Kidney glomerular epithelial cell (primary cell): ENCODE measurements around the gene CFAP46.
"Not testable (repeated sequence)": the region's sequence is repeated elsewhere in the genome, so short reads cannot be mapped to it uniquely, and the experiment has no call there.

Experiments
- DNase-seq: peaks from one replicate; lab custom pipeline; 2025; lab: John Stamatoyannopoulos, UW

The CFAP46 gene

GRCh38 chr10:132806110-132806509, 136.3 kb downstream of the CFAP46 start:
- DNase-seq: no peak

DNA sequence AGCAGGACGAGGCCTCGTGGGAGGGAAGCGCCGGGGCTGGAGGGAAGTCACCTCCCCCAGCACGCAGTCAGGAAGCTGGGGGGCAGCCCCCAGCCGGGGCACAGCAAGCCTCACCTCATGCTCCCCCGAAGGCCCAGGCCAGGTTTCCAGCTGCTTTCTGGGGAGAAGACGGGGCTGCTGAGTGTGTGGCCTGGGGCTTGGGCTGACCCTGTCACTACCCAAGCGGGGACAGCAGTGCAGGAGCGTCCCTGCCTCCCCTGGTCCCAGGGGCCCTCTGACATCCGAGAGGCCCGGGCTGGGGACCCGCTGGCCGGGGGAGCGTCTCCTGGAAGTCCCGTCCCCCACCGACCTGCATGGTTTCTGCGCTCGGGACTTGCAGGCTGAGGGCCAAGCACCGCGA, 136.8 kb downstream of the CFAP46 start:
- DNase-seq: no peak

DNA sequence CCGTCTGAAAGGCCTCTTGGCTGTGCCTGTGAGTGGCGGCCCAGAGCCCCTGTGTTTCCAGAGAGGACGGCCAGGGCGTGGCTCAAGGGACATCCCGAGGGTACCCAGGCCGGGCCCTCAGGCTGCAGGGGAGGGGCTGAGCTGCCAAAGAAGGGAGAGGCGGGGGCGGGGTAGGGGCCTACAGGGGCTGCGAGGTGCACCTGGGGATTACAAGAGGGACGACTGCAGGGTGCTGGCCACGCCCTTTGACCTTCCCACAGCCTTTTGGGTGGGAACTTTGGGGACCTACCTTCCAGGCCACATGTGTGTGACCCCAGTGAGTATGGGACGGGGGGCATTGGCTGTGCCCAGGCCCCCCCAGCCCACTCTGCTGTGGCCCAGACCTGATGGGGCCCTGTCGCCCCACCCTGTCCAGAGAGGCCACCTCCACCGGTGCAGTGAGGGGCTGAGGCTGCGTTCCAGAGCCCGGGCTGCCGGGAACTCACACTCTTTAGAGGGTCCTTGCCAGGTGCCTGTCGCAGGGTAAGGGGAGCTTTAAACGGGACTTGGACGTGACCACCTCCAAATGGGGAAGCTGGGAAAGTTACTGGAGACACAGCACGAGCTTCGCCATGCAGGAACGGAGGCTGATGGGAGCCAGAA, 137.5 kb downstream of the CFAP46 start:
- DNase-seq: no peak

GRCh38 chr10:132804287-132804686, 138.1 kb downstream of the CFAP46 start:
- no peak for DNase-seq

DNA sequence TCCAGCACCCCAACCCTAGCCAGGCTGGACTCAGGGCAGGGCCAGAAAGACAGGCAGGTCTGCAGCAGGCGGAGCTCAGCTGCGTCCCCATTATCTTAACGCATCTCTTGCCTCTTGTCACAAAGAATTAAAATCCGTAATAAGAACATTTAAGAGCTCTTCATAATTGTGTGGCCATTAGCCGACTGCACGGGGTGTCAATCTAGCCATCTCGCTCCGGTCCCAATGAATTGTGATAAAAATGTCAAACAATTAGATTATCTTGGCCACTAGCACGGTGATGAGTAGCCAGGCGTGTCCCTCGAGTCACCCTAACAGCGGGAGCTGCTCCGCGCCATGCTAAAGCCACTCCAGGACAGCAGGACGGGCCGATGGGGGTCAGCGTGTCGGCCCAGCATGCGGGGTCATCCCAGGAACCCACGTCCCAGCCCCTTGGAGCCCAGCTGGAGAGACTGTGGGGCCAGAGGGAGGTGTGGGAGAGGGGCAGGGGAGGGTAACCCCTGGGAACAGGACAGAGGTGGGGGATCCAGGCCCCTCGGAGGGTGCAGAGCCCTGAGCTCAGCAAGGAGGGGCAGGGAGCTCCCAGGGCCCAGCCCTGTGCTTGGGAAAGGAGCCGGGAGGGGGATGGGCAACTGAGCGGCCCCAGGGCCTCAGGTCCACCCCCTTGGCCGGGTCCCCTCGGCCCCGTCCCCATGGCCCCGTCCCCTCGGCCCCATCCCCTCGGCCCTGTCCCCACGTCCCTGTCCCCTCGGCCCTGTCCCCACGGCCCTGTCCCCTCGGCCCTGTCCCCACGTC, 138.8 kb downstream of the CFAP46 start:
- no peak for DNase-seq

GRCh38 chr10:132802694-132803320, 139.6 kb downstream of the CFAP46 start:
- no peak for DNase-seq

DNA sequence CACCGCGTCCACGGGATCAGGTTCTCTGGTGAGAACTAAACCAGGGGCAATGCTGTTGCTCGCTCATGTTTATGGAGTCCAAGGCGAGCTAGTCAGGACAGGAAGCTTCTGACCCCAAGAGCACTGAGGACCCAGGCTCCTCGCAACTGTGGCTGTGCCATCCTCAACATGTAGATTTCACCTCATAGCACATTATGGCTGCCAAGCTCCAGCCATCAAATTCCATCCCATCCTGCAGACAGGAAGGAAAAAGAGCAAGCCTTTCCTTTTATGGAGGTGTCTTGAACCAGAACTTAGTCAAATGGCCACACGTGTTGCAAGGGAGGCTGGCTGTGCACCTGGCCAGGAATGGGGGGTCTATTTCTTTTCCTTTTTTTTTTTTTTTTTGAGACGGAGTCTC, 140.3 kb downstream of the CFAP46 start:
- DNase-seq: no peak

- DNase-seq: no peak
These were observed 142.5 kb downstream of the CFAP46 start for GRCh38 chr10:132799865-132800264.

GRCh38 chr10:132798876-132799275, 143.5 kb downstream of the CFAP46 start:
- no peak for DNase-seq

GRCh38 chr10:132798403-132798802, 144.0 kb downstream of the CFAP46 start:
- no peak for DNase-seq

DNA sequence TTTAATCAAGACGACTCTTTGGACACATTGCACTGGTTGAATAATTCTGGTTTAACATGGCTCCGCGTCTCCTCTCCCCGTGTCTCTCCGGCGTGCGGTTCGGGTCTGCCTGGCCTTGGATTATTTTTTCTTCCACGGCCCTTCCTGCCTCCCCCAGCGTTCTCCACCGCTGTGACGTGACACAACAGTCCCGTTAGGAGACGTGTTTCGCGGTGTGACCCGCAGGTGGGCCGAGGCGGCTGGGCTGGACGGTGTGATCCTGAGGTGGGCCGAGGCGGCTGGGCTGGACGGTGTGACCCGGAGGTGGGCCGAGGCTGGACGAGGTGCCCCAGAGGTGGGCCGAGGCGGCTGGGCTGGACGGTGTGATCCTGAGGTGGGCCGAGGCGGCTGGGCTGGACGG, 144.4 kb downstream of the CFAP46 start:
- not testable (repeated sequence) for DNase-seq

DNA sequence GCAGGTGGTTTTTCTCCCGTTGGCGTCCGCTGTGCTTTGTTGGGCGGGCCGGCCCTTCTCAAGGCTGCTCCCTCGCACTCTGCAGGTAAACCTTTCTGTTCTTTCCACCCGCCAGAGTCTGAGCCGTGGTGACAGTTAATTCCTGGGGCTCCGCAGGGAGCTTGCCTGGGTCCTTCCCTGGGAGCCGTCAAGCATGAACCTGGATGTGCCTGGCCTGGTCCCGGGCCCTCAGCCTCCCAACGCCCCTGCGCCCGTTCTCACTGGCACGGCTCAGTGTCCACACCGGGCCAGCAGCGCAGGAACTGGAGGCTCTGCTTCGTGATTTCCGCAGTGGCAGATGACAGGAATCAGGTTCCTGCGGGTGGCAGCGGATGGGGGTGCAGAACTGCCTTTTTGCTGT, 145.5 kb downstream of the CFAP46 start:
- DNase-seq: no peak

DNA sequence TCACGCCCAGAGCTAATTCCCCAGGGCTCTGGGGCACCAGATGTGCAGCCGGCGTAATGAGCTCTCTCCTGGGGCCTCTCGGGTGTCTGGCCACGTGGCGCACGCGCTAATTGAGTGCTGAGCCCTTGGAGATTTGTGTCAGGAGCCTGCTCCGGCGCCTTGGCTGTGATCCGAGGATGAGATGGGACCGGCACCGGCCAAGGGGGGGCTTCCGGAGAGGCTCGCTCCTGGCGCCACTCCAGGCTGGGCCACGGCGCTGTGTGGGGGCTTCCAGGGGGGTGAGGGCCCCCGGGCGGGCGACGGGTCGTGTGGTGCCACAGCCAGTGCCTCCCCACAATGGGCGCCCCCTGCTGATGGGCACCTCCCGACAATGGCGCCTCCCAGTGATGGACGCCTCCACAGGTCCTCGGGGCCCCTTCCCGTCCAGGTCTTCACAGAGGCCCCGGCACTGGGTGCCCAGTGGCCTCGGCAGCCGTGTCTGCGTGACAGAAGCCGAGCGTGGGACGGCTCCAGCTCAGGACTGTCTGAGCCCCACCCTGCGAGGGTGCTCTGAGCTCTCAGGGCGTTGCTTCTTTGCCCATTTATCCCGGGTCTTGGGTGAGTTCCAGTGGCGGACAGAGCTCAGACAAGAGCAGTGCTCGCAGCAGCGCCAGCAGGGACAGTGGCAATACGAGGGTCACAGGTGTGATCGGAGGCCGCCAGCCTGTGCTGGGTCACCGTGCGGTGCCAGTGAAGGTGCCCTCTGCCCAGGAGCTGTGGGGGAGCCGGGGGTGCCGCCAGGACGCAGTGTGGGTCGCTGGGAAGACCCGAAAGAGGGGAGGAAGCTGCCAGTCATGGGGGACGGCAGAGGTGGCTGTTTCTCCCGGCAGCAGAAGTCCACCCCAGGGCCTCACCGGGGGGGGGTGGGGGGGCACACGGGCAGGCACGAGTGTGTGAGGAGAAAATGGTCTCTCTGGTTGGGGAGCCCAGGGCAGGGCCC, 148.2 kb downstream of the CFAP46 start:
- DNase-seq: no peak

DNA sequence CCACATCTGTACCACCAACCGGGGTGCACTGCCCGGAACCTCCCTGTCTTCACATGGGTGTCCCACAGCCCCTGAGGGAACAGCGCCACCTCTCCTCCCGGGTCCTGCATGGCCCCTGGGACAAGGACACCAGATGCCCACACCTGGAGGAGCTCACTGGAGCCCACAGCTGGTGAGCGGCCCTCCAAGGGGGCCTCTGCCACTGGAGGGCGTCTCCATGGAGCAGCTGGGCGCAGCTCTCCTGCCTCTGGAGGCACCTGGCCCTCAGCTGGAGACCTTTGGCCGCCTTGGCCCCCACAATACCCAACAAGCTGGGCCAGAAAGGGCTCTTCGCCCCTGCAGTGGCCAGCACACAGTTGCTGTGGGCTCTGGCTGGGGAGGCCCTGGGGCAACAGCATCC, 149.2 kb downstream of the CFAP46 start:
- DNase-seq: no peak

- no peak for DNase-seq
These were observed 149.6 kb downstream of the CFAP46 start for GRCh38 chr10:132792796-132793195.

GRCh38 chr10:132792099-132792498, 150.3 kb downstream of the CFAP46 start:
- DNase-seq: not testable (repeated sequence)

- no peak for DNase-seq
These were observed 151.2 kb downstream of the CFAP46 start for GRCh38 chr10:132790934-132791829.

GRCh38 chr10:132790470-132790869, 151.9 kb downstream of the CFAP46 start:
- DNase-seq: no peak

GRCh38 chr10:132789659-132790148, 152.7 kb downstream of the CFAP46 start:
- DNase-seq: no peak

DNA sequence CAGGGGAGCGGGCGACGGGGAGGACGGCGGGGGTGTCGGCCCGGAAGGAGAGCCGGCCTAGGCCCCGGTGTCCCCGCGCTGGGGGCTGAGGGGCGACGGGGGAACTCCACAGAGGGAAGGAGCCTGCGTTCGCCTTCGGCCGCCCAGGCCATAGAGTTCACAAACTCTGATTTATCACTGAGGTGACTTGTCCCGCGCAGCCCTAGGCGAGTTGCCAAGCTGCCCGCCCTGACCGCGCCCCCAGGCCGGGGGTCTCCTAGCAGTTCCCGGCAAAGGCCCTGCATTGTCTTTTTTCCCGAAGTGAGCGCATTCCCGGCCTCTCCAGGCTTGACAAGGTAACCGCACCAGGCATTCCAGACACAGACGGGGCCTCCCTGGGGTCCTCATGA, 153.5 kb downstream of the CFAP46 start:
- peak; percentile 17 for DNase-seq
